ENCODE data around the gene CD300LG. TPM values are rescaled to one million over a fixed set of nuclear protein-coding genes. Genes with fewer than 3 reads are reported as not detected.
"Not testable (repeated sequence)": the region's sequence is repeated elsewhere in the genome, so short reads cannot be mapped to it uniquely, and the experiment has no call there.

CD300LG gene
- total RNA-seq, 1 experiment from 2014 or later = not detected

- no peaks in the 10 kb centered on the region for H3K36me3 ChIP-seq
- H3K9me3 ChIP-seq (replicated peaks) = no peaks in the 10 kb centered on the region
- no peak overlapping the region for H3K4me3 ChIP-seq
- no peak for DNase-seq
- no peak overlapping the region for H3K27ac ChIP-seq
- peaks cover 38% of the 10 kb centered on the region for H3K27me3 ChIP-seq
- H3K4me1 ChIP-seq = 0 out of 2 replicates have a peak, but pooled peaks cover 3% of the 10 kb centered on the region
These were observed 7.5 kb downstream of the CD300LG start for GRCh38 chr17:43854498-43854897.

GRCh38 chr17:43855061-43855460, 8.1 kb downstream of the CD300LG start:
- Histone ChIP-seq H3K36me3 (no peaks in the 10 kb centered on the region), H3K4me1 (0 out of 2 replicates have a peak, but pooled peaks cover 3% of the 10 kb centered on the region), H3K27me3 (peaks cover 35% of the 10 kb centered on the region), H3K4me3 (no peak overlapping the region), H3K27ac (no peak overlapping the region), H3K9me3 (replicated peaks) (no peaks in the 10 kb centered on the region)
- DNase-seq = no peak

- Histone ChIP-seq H3K27me3 (peaks cover 33% of the 10 kb centered on the region), H3K4me1 (0 out of 2 replicates have a peak, but pooled peaks cover 3% of the 10 kb centered on the region), H3K27ac (no peak overlapping the region), H3K4me3 (no peak overlapping the region), H3K9me3 (replicated peaks) (no peaks in the 10 kb centered on the region), H3K36me3 (no peaks in the 10 kb centered on the region)
- DNase-seq = no peak
These were observed 9.2 kb downstream of the CD300LG start for GRCh38 chr17:43856141-43856540.

DNA sequence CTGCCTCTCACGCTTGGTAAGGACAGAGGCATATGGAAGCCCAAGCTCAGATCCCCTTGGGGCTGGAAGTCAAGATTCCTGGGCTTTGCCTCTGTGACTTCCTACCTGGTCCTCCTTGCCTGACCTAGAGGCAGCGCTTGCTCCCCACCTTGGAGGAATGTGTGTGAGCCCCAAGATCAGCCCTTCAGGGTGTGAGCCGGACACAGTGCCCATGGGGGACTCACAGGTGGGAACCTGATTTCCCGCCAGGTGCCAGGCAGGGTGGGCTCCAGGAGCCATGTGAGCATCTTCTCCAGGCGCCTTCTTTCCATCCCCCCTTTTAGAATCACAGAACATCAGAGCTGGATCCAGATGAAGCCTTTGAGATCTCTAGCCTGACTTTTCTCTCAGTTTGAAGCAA, 10.2 kb downstream of the CD300LG start:
- Histone ChIP-seq H3K4me3 (no peak overlapping the region), H3K36me3 (no peaks in the 10 kb centered on the region), H3K27ac (no peak overlapping the region), H3K4me1 (0 out of 2 replicates have a peak, but pooled peaks cover 3% of the 10 kb centered on the region), H3K27me3 (peaks cover 35% of the 10 kb centered on the region), H3K9me3 (replicated peaks) (no peaks in the 10 kb centered on the region)
- no peak for DNase-seq

DNA sequence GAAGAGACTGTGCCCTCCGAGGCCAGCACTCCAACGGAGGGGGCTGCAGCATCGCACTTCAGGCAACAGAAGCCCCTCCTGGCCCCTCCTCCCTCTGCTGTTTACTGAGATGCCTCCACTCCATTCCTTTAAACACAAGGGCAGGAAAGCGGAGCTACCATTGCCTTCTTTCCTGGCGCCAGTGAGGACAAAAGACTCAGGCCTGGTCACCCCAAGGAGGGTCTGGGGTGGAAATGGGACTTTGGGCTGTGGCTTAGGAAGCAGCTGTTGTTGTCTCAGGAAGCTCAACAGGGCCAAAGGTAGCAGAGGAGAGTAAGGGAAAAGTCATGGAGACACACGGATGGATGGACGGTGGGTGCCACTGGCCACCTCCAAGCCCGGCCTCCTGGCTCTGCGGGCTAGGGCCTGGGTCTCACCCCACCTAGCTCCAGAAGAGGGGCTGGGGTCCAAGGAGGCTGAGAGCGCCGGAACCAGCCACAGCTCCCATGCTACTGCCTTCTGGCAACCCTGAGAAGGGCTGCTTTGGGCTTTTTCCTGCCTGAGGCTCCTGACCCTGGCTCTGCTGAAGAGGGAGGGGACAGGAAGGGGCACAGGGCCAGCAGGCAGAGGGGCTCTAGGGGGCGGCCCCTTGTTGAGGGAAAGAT, 11.1 kb downstream of the CD300LG start:
- peak in 1 of 2 experiments; percentile 30 for DNase-seq
- H3K9me3 ChIP-seq (replicated peaks) = no peaks in the 10 kb centered on the region
- no peak overlapping the region for H3K4me3 ChIP-seq
- peaks cover 41% of the 10 kb centered on the region for H3K27me3 ChIP-seq
- H3K4me1 ChIP-seq = 0 out of 2 replicates have a peak, but pooled peaks cover 3% of the 10 kb centered on the region
- no peaks in the 10 kb centered on the region for H3K36me3 ChIP-seq
- H3K27ac ChIP-seq = no peak overlapping the region

- Histone ChIP-seq H3K36me3 (no peaks in the 10 kb centered on the region), H3K9me3 (replicated peaks) (no peaks in the 10 kb centered on the region), H3K4me1 (0 out of 2 replicates have a peak, but pooled peaks cover 3% of the 10 kb centered on the region), H3K27me3 (peaks cover 48% of the 10 kb centered on the region; the same call in 1 of the 2 replicates), H3K27ac (no peak overlapping the region), H3K4me3 (no peak overlapping the region)
- DNase-seq = no peak
These were observed 13.2 kb downstream of the CD300LG start for GRCh38 chr17:43860077-43860725.

- DNase-seq = no peak
- Histone ChIP-seq H3K27me3 (peaks cover 46% of the 10 kb centered on the region; the same call in 1 of the 2 replicates), H3K4me3 (no peak overlapping the region), H3K9me3 (replicated peaks) (no peaks in the 10 kb centered on the region), H3K4me1 (0 out of 2 replicates have a peak, but pooled peaks cover 3% of the 10 kb centered on the region), H3K36me3 (no peaks in the 10 kb centered on the region), H3K27ac (no peak overlapping the region)
These were observed 14.1 kb downstream of the CD300LG start for GRCh38 chr17:43860927-43861622.

DNA sequence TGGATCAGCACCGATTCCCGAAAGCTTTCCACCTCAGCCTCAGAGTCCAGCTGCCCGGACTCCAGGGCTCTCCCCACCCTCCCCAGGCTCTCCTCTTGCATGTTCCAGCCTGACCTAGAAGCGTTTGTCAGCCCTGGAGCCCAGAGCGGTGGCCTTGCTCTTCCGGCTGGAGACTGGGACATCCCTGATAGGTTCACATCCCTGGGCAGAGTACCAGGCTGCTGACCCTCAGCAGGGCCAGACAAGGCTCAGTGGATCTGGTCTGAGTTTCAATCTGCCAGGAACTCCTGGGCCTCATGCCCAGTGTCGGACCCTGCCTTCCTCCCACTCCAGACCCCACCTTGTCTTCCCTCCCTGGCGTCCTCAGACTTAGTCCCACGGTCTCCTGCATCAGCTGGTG, 15.0 kb downstream of the CD300LG start:
- no peak for DNase-seq
- H3K27me3 ChIP-seq = peaks cover 38% of the 10 kb centered on the region; the same call in 1 of the 2 replicates

GRCh38 chr17:43864161-43864984, 17.4 kb downstream of the CD300LG start:
- Histone ChIP-seq H3K27me3 (peaks cover 31% of the 10 kb centered on the region), H3K27ac (no peak overlapping the region), H3K9me3 (replicated peaks) (no peaks in the 10 kb centered on the region), H3K36me3 (no peaks in the 10 kb centered on the region), H3K4me3 (no peak overlapping the region), H3K4me1 (no peaks in the 10 kb centered on the region)
- no peak for DNase-seq

More for the DNA sequence above, 15.0 kb downstream of the CD300LG start:
- no peak overlapping the region for H3K27ac ChIP-seq
- 0 out of 2 replicates have a peak, but pooled peaks cover 3% of the 10 kb centered on the region for H3K4me1 ChIP-seq
- no peak overlapping the region for H3K4me3 ChIP-seq
- no peaks in the 10 kb centered on the region for H3K9me3 ChIP-seq (replicated peaks)
- H3K36me3 ChIP-seq = no peaks in the 10 kb centered on the region

GRCh38 chr17:43868226-43868994, 21.4 kb downstream of the CD300LG start:
- Histone ChIP-seq H3K4me3 (no peak overlapping the region), H3K36me3 (no peaks in the 10 kb centered on the region), H3K27me3 (peaks cover 9% of the 10 kb centered on the region), H3K9me3 (replicated peaks) (no peaks in the 10 kb centered on the region), H3K27ac (no peak overlapping the region), H3K4me1 (no peaks in the 10 kb centered on the region)
- DNase-seq = no peak

DNA sequence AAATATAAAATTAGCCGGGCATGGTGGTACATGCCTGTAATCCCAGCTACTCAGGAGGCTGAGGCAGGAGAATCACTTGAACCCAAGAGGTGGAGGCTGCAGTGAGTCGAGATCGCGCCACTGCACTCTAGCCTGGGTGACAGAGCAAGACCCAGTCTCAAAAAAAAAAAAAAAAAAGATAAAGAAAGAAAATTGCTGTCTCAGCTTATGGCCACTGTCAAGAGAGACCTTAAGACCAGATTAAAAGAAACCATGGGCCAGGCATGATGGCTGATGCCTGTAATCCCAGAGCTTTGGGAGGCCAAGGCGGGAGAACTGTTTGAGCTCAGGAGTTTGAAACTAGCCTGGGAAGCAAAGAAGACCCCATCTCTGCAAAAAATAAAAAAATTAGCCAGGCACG, 22.1 kb downstream of the CD300LG start:
- H3K4me1 ChIP-seq; H3K9me3 ChIP-seq (replicated peaks); H3K27ac ChIP-seq; DNase-seq; H3K4me3 ChIP-seq; H3K27me3 ChIP-seq; H3K36me3 ChIP-seq: not testable (repeated sequence)

DNA sequence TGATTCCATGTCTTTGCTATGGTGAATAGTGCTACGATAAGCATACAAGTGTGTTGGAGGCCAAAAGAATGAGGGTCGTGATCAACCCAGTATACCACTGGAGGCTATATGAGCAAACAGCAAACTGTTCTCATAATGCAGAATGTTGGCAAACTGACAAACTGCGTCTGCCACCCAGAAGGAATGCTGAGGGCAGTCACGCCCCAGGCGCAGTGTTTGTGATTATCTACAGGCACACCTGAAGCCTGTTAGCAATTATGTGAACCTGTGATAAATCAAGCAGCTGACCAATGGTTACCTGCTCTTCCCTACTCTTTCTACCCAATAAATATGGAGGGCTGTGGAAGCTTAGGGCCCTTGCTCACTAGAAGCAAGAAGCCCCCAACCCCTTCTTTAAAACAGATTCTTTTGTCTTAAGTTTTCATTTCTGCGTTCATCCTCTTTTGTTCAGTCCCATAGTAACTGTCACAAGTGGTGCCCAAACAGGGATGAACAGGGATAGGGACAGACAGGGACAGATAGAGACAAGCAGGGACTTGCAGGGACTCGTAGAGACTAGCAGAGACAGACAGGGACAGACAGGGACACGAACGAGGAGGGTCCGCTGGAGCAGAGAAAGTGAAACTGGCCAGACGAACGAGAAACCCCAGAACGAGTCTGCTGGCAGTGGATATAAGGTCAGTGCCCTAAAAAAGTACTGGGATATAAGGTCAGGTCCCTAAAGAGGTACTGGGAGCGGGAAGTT, 25.1 kb downstream of the CD300LG start:
- no peaks in the 10 kb centered on the region; the same call in 1 of the 2 replicates for H3K27me3 ChIP-seq
- no peak for DNase-seq
- no peak overlapping the region for H3K4me3 ChIP-seq
- H3K27ac ChIP-seq = no peak overlapping the region
- H3K36me3 ChIP-seq = no peaks in the 10 kb centered on the region
- H3K9me3 ChIP-seq (replicated peaks) = no peaks in the 10 kb centered on the region
- no peaks in the 10 kb centered on the region for H3K4me1 ChIP-seq

DNA sequence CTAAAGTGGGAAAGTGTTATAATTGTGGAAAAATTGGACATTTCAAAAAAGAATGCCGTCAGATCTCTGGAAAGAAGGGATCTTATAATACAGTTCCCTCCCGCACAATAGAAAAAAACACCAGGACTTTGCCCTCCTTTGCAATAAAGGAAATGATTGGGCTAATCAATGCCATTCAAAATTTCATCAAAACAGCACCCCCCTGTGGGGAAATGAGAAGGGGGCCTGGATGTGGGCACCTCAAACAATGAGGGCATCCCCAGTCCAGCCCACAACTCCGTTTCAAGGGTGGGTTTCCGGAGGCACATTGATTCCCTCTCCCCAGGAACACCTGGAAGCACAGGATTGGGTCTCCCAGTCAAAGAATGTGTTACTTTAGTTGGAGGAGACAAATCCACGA, 26.1 kb downstream of the CD300LG start:
- no peaks in the 10 kb centered on the region for H3K9me3 ChIP-seq (replicated peaks)
- H3K27me3 ChIP-seq = no peaks in the 10 kb centered on the region; the same call in 1 of the 2 replicates
- no peak overlapping the region for H3K27ac ChIP-seq
- no peaks in the 10 kb centered on the region for H3K4me1 ChIP-seq
- no peak for DNase-seq
- no peaks in the 10 kb centered on the region for H3K36me3 ChIP-seq
- no peak overlapping the region for H3K4me3 ChIP-seq

Measured in SJCRH30 (cell line).